LNCAP (cell line): ENCODE data around the gene NDP.

Experiments used
- CTCF ChIP-seq: fragments of 450-650 bp; IDR thresholded peaks from 2 replicates; pipeline ENCODE4 v1.5.1; 2017; ENCODE audit warnings: mild to moderate bottlenecking

The NDP gene

GRCh38 chrX:44011506-44011905, 38.3 kb upstream of the NDP start:
- TF ChIP-seq CTCF = no peak

GRCh38 chrX:44010626-44011025, 37.4 kb upstream of the NDP start:
- no peak for TF ChIP-seq CTCF

GRCh38 chrX:44006081-44006480, 32.9 kb upstream of the NDP start:
- TF ChIP-seq CTCF = no peak

GRCh38 chrX:44003975-44004374, 30.8 kb upstream of the NDP start:
- TF ChIP-seq CTCF = no peak

GRCh38 chrX:44002567-44002966, 29.4 kb upstream of the NDP start:
- TF ChIP-seq CTCF = no peak

- no peak for TF ChIP-seq CTCF
Measured at GRCh38 chrX:43998374-43998773, 25.2 kb upstream of the NDP start.

- TF ChIP-seq CTCF = no peak
Measured at GRCh38 chrX:43996491-43996890, 23.3 kb upstream of the NDP start.

- TF ChIP-seq CTCF = no peak
Measured at GRCh38 chrX:43986083-43986482, 12.9 kb upstream of the NDP start.
